GM21825 (cell line): Measurements from ENCODE around the gene SOX30.
"Not testable (repeated sequence)": the region's sequence is repeated elsewhere in the genome, so short reads cannot be mapped to it uniquely, and the experiment has no call there.

Experiments
- ATAC-seq: cut with Tn5 transposase; IDR thresholded peaks from one replicate; pipeline ENCODE4 v1.9.1; 2021; ENCODE audit warnings: mild to moderate bottlenecking, moderate library complexity; ENCODE audit not compliant: unreplicated experiment

SOX30 gene

GRCh38 chr5:157652377-157652692, at the start of gene SOX30:
TSS of gene SOX30 (minus strand) at chr5:157652438. CDS start at chr5:157652078, 360 bp downstream.
- no peak for ATAC-seq

GRCh38 chr5:157698674-157699073, 46.4 kb upstream of the SOX30 start:
- ATAC-seq = not testable (repeated sequence)

- not testable (repeated sequence) for ATAC-seq
Observed at GRCh38 chr5:157696154-157696553, 43.9 kb upstream of the SOX30 start.

GRCh38 chr5:157693816-157694215, 41.6 kb upstream of the SOX30 start:
- not testable (repeated sequence) for ATAC-seq

- ATAC-seq = no peak
Observed at GRCh38 chr5:157690690-157691433, 38.6 kb upstream of the SOX30 start.

- ATAC-seq = no peak
Observed at GRCh38 chr5:157689942-157690689, 37.9 kb upstream of the SOX30 start.

GRCh38 chr5:157687198-157687554, 34.9 kb upstream of the SOX30 start:
- ATAC-seq = no peak

GRCh38 chr5:157686276-157687197, 34.3 kb upstream of the SOX30 start:
- not testable (repeated sequence) for ATAC-seq

- no peak for ATAC-seq
Observed at GRCh38 chr5:157682257-157682656, 30.0 kb upstream of the SOX30 start.

GRCh38 chr5:157681048-157681447, 28.8 kb upstream of the SOX30 start:
- no peak for ATAC-seq

GRCh38 chr5:157680239-157680638, 28.0 kb upstream of the SOX30 start:
- ATAC-seq = no peak

GRCh38 chr5:157679801-157680200, 27.6 kb upstream of the SOX30 start:
- no peak for ATAC-seq

GRCh38 chr5:157677931-157678330, 25.7 kb upstream of the SOX30 start:
- ATAC-seq = no peak

GRCh38 chr5:157674351-157674750, 22.1 kb upstream of the SOX30 start:
- ATAC-seq = not testable (repeated sequence)

- ATAC-seq = no peak
Observed at GRCh38 chr5:157672976-157673375, 20.7 kb upstream of the SOX30 start.

- no peak for ATAC-seq
Observed at GRCh38 chr5:157671592-157672330, 19.5 kb upstream of the SOX30 start.

GRCh38 chr5:157670662-157671591, 18.7 kb upstream of the SOX30 start, which contains the start of gene C5orf52:
TSS of gene C5orf52 (plus strand) at chr5:157671533. CDS start at chr5:157671615, 82 bp downstream.
- no peak for ATAC-seq

- no peak for ATAC-seq
Observed at GRCh38 chr5:157669701-157670097, 17.5 kb upstream of the SOX30 start.

- no peak for ATAC-seq
Observed at GRCh38 chr5:157668356-157668755, 16.1 kb upstream of the SOX30 start.
